Measurements from ENCODE around the gene KCNIP1.

GRCh38 chr5:170501361-170501760 lies 2.5 kb upstream of the KCNIP1 start:
- TF ChIP-seq EGR1 (IDR thresholded peaks at IDR 0.05; ENCODE audit: low read depth) (no peak), CTCF (IDR thresholded peaks at IDR 0.05 in 2 of 3, conservative IDR thresholded peaks at IDR 0.05 in 1 of 3; ENCODE audit: borderline replicate concordance in 1 of 3, insufficient read depth in 1 of 3, low read depth in 2 of 3, low read length in 2 of 3) (no peak), MAX (IDR thresholded peaks at IDR 0.05) (no peak), ZBTB33 (IDR thresholded peaks at IDR 0.05; ENCODE audit: extremely low read depth, insufficient replicate concordance, low read length) (no peak), EZH2 (IDR thresholded peaks at IDR 0.05) (no peak), POLR2A (IDR thresholded peaks at IDR 0.05; ENCODE audit: borderline replicate concordance, extremely low read depth, insufficient read depth, insufficient read length) (no peak), POLR2AphosphoS5 (IDR thresholded peaks at IDR 0.05; ENCODE audit: low read depth, low read length) (no peak), JUND (IDR thresholded peaks at IDR 0.05) (no peak), FOSL1 (IDR thresholded peaks at IDR 0.05; ENCODE audit: low read depth) (no peak), CBX3 (IDR thresholded peaks at IDR 0.05; ENCODE audit: low read depth) (no peak), ZNF274 (IDR thresholded peaks at IDR 0.05; ENCODE audit: low read depth, low read length) (no peak), SP1 (IDR thresholded peaks at IDR 0.05; ENCODE audit: low read depth) (no peak), REST (IDR thresholded peaks at IDR 0.05; ENCODE audit: low read depth) (no peak), CEBPB (IDR thresholded peaks at IDR 0.05; ENCODE audit: low read depth) (no peak)
